ENCODE results near the gene NBAS.

DNA sequence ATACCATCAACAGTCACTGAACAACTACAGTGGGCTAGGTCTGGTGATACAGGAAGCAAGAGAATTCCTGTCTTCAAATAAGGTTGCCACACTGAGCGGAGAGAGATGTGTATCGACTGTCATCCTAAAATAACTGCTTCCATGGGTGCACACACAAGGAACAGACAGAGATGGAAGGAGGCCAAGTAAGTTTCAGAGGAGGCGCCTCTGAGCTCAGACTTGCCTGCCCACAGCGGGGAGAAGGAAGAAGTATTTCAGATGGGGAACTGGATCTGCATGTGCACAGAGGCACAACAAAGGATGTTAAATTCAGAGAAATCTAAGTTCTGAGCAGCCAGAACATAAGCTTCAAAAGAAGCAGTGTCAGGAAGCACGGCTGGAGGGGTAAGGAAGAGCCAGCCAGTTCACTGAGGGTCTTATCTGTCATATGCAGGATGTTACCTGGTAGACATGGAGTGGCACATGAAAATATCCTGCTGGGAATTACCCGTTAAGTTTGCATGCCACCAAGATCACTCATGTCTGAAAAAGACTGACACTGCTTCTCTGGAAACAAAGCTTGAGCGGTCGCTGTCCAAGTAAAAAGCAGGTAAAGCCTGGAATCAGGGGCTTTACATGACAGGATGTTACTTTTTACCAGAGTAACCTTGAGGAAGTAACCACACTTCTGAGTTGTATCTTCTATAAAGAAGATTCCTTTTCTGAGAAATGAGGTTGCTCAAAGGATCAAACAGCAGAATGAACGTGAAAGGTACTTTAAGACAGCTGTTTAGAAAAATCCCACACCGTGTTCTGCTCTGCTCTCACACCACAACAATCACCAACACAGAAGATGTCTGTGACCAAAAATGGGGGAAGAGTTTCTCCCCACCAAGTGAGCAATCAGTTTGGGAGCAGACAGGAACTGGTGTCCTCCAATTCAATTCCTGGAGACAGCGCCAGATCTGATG is 260.2 kb downstream of the NBAS start:
- TF ChIP-seq, protein P1, sequence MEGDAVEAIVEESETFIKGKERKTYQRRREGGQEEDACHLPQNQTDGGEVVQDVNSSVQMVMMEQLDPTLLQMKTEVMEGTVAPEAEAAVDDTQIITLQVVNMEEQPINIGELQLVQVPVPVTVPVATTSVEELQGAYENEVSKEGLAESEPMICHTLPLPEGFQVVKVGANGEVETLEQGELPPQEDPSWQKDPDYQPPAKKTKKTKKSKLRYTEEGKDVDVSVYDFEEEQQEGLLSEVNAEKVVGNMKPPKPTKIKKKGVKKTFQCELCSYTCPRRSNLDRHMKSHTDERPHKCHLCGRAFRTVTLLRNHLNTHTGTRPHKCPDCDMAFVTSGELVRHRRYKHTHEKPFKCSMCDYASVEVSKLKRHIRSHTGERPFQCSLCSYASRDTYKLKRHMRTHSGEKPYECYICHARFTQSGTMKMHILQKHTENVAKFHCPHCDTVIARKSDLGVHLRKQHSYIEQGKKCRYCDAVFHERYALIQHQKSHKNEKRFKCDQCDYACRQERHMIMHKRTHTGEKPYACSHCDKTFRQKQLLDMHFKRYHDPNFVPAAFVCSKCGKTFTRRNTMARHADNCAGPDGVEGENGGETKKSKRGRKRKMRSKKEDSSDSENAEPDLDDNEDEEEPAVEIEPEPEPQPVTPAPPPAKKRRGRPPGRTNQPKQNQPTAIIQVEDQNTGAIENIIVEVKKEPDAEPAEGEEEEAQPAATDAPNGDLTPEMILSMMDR (IDR thresholded peaks at IDR 0.05; ENCODE audit: insufficient read depth, low read length, poor library complexity, severe bottlenecking): no peak
- TF ChIP-seq EZH2phosphoT487 (conservative IDR thresholded peaks at IDR 0.05; ENCODE audit: low read length): no peak

Data from SU-DHL-6 (cell line).